Panc1 (cell line): ENCODE data around the gene TTBK1.

Experiments
- TCF7L2 ChIP-seq: IDR thresholded peaks from 2 replicates; pipeline ENCODE4 v1.6.1; 2011; ENCODE audit warnings: mild to moderate bottlenecking, low read depth, low read length, inconsistent platforms
- TF ChIP-seq, protein P1 (sequence below): fragments of 450-650 bp; IDR thresholded peaks from 2 replicates; pipeline ENCODE4 v1.5.1; 2017; ENCODE audit warnings: mild to moderate bottlenecking

GRCh38 chr6:43216200-43216599, 27.1 kb upstream of the TTBK1 start:
- TF ChIP-seq, protein P1, sequence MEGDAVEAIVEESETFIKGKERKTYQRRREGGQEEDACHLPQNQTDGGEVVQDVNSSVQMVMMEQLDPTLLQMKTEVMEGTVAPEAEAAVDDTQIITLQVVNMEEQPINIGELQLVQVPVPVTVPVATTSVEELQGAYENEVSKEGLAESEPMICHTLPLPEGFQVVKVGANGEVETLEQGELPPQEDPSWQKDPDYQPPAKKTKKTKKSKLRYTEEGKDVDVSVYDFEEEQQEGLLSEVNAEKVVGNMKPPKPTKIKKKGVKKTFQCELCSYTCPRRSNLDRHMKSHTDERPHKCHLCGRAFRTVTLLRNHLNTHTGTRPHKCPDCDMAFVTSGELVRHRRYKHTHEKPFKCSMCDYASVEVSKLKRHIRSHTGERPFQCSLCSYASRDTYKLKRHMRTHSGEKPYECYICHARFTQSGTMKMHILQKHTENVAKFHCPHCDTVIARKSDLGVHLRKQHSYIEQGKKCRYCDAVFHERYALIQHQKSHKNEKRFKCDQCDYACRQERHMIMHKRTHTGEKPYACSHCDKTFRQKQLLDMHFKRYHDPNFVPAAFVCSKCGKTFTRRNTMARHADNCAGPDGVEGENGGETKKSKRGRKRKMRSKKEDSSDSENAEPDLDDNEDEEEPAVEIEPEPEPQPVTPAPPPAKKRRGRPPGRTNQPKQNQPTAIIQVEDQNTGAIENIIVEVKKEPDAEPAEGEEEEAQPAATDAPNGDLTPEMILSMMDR = no peak
- no peak for TF ChIP-seq TCF7L2
